ENCODE results near the gene CALHM6. TPM values are rescaled to one million over a fixed set of nuclear protein-coding genes. Genes with fewer than 3 reads are reported as not detected.
A peak's percentile ranks its signal among the peaks of the same experiment; 100 is the strongest.

Gene CALHM6
- total and polyA plus RNA-seq, 10 of the 15 experiments (the other 5 are each of a cell fraction or from before 2014, with no cell fraction given): 0.15 to 3.4 (median 1.3) TPM

DNA sequence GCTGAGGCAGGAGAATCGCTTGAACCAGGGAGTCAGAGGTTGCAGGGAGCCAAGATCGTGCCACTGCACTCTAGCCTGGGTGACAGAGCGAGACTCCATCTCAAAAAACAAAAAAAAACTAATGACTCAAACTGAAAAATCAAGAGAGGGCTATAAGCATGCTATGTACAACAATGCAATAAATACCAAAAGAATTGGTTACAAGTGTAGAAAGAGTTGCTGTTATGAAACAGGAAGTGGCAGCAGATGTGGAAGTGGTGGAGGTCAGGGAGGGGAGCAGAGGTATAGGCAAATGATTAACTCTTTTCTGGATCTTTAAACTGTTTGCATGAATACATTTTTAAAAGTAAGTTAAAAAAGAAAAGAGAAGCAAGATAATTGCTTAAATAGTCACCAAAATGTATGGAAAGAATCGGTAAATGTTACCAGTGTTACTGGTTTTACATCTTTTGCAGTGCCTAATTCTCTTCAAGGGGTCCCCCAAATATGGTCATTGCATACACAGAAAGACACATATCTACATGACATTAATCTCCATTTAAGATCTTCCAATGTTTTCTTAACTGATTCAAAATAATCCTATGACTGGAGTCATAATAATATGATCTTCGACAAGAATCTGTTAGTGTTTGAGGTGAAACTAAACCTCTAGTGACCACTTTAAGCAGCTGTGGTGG lies 15.0 kb downstream of the CALHM6 start (continued):
- TF ChIP-seq, protein P1, sequence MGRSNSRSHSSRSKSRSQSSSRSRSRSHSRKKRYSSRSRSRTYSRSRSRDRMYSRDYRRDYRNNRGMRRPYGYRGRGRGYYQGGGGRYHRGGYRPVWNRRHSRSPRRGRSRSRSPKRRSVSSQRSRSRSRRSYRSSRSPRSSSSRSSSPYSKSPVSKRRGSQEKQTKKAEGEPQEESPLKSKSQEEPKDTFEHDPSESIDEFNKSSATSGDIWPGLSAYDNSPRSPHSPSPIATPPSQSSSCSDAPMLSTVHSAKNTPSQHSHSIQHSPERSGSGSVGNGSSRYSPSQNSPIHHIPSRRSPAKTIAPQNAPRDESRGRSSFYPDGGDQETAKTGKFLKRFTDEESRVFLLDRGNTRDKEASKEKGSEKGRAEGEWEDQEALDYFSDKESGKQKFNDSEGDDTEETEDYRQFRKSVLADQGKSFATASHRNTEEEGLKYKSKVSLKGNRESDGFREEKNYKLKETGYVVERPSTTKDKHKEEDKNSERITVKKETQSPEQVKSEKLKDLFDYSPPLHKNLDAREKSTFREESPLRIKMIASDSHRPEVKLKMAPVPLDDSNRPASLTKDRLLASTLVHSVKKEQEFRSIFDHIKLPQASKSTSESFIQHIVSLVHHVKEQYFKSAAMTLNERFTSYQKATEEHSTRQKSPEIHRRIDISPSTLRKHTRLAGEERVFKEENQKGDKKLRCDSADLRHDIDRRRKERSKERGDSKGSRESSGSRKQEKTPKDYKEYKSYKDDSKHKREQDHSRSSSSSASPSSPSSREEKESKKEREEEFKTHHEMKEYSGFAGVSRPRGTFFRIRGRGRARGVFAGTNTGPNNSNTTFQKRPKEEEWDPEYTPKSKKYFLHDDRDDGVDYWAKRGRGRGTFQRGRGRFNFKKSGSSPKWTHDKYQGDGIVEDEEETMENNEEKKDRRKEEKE (IDR thresholded peaks at IDR 0.05): no peak
- TF ChIP-seq SUZ12 (IDR thresholded peaks at IDR 0.05; ENCODE audit: unreplicated experiment): no peak
- TF ChIP-seq SIN3A (IDR thresholded peaks at IDR 0.05; ENCODE audit: low read depth, low read length): no peak
- no peak for TF ChIP-seq KDM1A (IDR thresholded peaks at IDR 0.05; ENCODE audit: borderline replicate concordance)
- 0 out of 2 replicates have a peak, but pooled peaks have one; percentile 39 for TF ChIP-seq EED (IDR thresholded peaks at IDR 0.05; ENCODE audit: low read depth)
- peak; percentile 29; a peak in 1 of 4 replicates for TF ChIP-seq BHLHE40 (IDR thresholded peaks at IDR 0.05; ENCODE audit: borderline replicate concordance in 1 of 2, low read depth in 2 of 2, low read length in 1 of 2)
- peak in 1 of 2 experiments; percentile 99; a peak in 2 of 4 replicates for TF ChIP-seq ETV6 (conservative IDR thresholded peaks at IDR 0.05 in 1 of 2, IDR thresholded peaks at IDR 0.05 in 1 of 2; ENCODE audit: borderline replicate concordance in 1 of 2, low read depth in 1 of 2)
- TF ChIP-seq POLR2AphosphoS5 (IDR thresholded peaks at IDR 0.05; ENCODE audit: low read length): no peak
- TF ChIP-seq, protein P2, sequence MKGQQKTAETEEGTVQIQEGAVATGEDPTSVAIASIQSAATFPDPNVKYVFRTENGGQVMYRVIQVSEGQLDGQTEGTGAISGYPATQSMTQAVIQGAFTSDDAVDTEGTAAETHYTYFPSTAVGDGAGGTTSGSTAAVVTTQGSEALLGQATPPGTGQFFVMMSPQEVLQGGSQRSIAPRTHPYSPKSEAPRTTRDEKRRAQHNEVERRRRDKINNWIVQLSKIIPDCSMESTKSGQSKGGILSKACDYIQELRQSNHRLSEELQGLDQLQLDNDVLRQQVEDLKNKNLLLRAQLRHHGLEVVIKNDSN (IDR thresholded peaks at IDR 0.05; ENCODE audit: borderline replicate concordance, extremely low read length, insufficient read depth, low read depth, low read length): no peak
- TF ChIP-seq, protein P3, sequence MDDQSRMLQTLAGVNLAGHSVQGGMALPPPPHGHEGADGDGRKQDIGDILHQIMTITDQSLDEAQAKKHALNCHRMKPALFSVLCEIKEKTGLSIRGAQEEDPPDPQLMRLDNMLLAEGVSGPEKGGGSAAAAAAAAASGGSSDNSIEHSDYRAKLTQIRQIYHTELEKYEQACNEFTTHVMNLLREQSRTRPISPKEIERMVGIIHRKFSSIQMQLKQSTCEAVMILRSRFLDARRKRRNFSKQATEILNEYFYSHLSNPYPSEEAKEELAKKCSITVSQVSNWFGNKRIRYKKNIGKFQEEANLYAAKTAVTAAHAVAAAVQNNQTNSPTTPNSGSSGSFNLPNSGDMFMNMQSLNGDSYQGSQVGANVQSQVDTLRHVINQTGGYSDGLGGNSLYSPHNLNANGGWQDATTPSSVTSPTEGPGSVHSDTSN (IDR thresholded peaks at IDR 0.05; ENCODE audit: insufficient replicate concordance, low read depth, low read length): no peak
- TF ChIP-seq SMAD1 (IDR thresholded peaks at IDR 0.05; ENCODE audit: low read depth, partially characterized antibody): no peak
- TF ChIP-seq FOXM1 (IDR thresholded peaks at IDR 0.05; ENCODE audit: low read depth, low read length): peak; percentile 76; the same call in 1 of the 2 replicates
- TF ChIP-seq SIX5 (IDR thresholded peaks at IDR 0.05; ENCODE audit: low read depth, low read length, severe bottlenecking): no peak
- no peak for TF ChIP-seq BACH1 (IDR thresholded peaks at IDR 0.05; ENCODE audit: borderline replicate concordance)
- TF ChIP-seq TARDBP (IDR thresholded peaks at IDR 0.05; ENCODE audit: borderline replicate concordance): no peak
- TF ChIP-seq, protein P4, sequence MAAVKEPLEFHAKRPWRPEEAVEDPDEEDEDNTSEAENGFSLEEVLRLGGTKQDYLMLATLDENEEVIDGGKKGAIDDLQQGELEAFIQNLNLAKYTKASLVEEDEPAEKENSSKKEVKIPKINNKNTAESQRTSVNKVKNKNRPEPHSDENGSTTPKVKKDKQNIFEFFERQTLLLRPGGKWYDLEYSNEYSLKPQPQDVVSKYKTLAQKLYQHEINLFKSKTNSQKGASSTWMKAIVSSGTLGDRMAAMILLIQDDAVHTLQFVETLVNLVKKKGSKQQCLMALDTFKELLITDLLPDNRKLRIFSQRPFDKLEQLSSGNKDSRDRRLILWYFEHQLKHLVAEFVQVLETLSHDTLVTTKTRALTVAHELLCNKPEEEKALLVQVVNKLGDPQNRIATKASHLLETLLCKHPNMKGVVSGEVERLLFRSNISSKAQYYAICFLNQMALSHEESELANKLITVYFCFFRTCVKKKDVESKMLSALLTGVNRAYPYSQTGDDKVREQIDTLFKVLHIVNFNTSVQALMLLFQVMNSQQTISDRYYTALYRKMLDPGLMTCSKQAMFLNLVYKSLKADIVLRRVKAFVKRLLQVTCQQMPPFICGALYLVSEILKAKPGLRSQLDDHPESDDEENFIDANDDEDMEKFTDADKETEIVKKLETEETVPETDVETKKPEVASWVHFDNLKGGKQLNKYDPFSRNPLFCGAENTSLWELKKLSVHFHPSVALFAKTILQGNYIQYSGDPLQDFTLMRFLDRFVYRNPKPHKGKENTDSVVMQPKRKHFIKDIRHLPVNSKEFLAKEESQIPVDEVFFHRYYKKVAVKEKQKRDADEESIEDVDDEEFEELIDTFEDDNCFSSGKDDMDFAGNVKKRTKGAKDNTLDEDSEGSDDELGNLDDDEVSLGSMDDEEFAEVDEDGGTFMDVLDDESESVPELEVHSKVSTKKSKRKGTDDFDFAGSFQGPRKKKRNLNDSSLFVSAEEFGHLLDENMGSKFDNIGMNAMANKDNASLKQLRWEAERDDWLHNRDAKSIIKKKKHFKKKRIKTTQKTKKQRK (IDR thresholded peaks at IDR 0.05; ENCODE audit: low read depth, low read length): no peak
- TF ChIP-seq SMARCA5 (IDR thresholded peaks at IDR 0.05): no peak
- peak; percentile 85 for TF ChIP-seq RUNX3 (IDR thresholded peaks at IDR 0.05; ENCODE audit: low read length)
- TF ChIP-seq IKZF1 (conservative IDR thresholded peaks at IDR 0.05): peak; percentile 81
- TF ChIP-seq BMI1 (IDR thresholded peaks at IDR 0.05; ENCODE audit: borderline replicate concordance): peak; percentile 71; the same call in 1 of the 2 replicates
- no peak for TF ChIP-seq RAD51 (IDR thresholded peaks at IDR 0.05)
- no peak for TF ChIP-seq PML (IDR thresholded peaks at IDR 0.05; ENCODE audit: low read length)

All from GM12878 (cell line).